Melanocyte of skin (primary cell): ENCODE data around the gene LILRB4. TPM values are rescaled to one million over a fixed set of nuclear protein-coding genes. Genes with fewer than 3 reads are reported as not detected.

Experiments
- small RNA-seq, 2 donors: library from RNA; depleted of rRNA; stranded (forward); fragments of <200 nt; gene quantifications; one replicate each; pipeline ENCODE3, GENCODE V24; 2012
- total RNA-seq, 2 donors: library from RNA; depleted of rRNA; stranded (reverse); fragments of >200 nt; gene quantifications; 2 replicates each; pipeline ENCODE4 v1.2.3, GENCODE V29; 2012

The LILRB4 gene
- total RNA-seq, result not detected

DNA sequence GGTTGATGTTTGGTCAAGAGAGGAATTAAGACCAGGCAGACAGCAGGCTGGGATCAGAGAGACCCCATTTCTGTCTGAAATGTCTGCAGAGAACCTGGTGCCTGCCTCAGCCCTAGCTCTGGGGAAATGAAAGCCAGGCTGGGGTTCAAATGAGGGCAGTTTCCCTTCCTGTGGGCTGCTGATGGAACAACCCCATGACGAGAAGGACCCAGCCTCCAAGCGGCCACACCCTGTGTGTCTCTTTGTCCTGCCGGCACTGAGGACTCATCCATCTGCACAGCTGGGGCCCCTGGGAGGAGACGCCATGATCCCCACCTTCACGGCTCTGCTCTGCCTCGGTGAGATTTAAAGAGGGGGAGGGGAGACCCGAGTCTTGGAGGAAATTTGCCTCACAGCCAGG lies at the start of gene LILRB4:
LILRB4 (plus strand) TSS at position 256 of the 400 bp plus-strand sequence; CDS start at position 305, 49 bp downstream.

DNA sequence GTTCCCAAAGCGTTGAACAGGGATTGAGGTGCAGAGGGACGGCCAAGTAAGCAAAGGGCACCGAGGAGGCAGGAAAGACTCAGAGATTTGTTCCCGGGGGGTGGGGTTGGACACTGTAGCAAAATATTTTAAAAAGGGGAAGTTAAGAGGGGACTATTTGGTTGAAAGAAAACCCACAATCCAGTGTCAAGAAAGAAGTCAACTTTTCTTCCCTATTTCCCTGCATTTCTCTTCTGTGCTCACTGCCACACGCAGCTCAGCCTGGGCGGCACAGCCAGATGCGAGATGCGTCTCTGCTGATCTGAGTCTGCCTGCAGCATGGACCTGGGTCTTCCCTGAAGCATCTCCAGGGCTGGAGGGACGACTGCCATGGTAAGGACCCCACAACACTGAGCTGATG lies 32.5 kb upstream of the LILRB4 start, which contains the start of gene LILRB1:
LILRB1 (plus strand) TSS at position 223 of the 400 bp plus-strand sequence. CDS start 590 bp downstream, outside the sequence.

Small RNA genes within 50 kb of the gene (small RNA-seq; reads per million reads assigned to genes)
- gene AC245036.3, result 0 reads per million in 2 donors
- gene AC245128.2, result 0 reads per million in 2 donors
- gene MIR8061, result 0 reads per million in 2 donors

Other genes starting within 250 kb of the LILRB4 start
- gene TTYH1, start 247.5 kb upstream of the LILRB4 start, total RNA-seq, result not detected
- gene LENG8, start 213.8 kb upstream of the LILRB4 start, total RNA-seq, result 10 to 100 TPM; 46.3 to 55.1 TPM
- gene LENG9, start 199.2 kb upstream of the LILRB4 start, total RNA-seq, result 10 to 100 TPM; 10.7 to 16.5 TPM
- 1 to 10 TPM; 4.7 to 8.6 TPM for gene CDC42EP5, start 189.7 kb upstream of the LILRB4 start, total RNA-seq
- gene LAIR2, start 160.2 kb upstream of the LILRB4 start, total RNA-seq, result not detected
- not detected for gene LILRA2, start 89.2 kb upstream of the LILRB4 start, total RNA-seq
- not detected for gene LILRA1, start 69.4 kb upstream of the LILRB4 start, total RNA-seq
- gene LILRB1, start 32.5 kb upstream of the LILRB4 start, total RNA-seq, result not detected
- gene KIR3DL3, start 61.5 kb downstream of the LILRB4 start, total RNA-seq, result not detected
- gene KIR2DL3, start 75.5 kb downstream of the LILRB4 start, total RNA-seq, result not detected
- not detected for gene KIR2DL1, start 106.8 kb downstream of the LILRB4 start, total RNA-seq
- gene KIR2DL4, start 140.6 kb downstream of the LILRB4 start, total RNA-seq, result not detected
- gene KIR3DL1, start 153.5 kb downstream of the LILRB4 start, total RNA-seq, result not detected
- gene KIR2DS4, start 169.7 kb downstream of the LILRB4 start, total RNA-seq, result not detected
- not detected for gene KIR3DL2, start 187.5 kb downstream of the LILRB4 start, total RNA-seq
- gene FCAR, start 211.2 kb downstream of the LILRB4 start, total RNA-seq, result not detected
- not detected for gene NCR1, start 243.2 kb downstream of the LILRB4 start, total RNA-seq